ENCODE results near the gene TCF20.

The TCF20 gene

DNA sequence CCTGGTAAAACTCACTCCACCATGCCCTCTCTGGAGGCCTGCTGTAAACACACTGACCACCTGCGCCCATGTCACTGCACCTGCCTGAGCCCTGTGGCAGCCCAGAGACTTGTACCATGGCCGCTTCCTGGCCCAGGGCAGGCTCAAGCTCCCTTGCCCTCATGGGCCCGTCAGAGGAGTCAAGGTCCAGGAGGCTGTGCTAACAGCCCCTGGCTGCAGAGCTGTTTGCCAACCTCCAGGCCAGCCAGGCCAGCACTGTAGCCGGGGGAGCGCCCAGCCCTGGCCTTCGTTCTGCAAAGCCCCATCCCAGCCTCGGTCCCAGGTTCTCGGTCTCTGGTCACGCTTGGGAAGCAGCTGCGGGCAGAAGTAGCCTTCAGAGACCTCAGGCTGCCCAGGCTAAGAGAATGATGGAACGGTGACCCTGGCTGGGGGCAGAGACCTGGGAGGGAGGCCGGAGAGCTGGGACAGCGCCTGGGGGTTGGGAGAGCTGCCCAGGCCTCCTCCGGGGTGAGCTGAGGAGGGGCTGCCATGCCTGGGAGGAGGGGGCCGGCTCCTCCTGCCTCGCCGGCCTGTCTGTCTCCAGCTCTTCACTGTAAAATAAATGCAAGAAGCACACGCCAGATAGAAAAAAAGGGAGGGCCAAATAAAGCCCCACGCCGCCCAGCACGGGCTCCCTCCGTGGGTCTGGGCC is 11.9 kb upstream of the TCF20 start:
- no peak for DNase-seq (ENCODE audit: low read depth in 2 of 2)

DNA sequence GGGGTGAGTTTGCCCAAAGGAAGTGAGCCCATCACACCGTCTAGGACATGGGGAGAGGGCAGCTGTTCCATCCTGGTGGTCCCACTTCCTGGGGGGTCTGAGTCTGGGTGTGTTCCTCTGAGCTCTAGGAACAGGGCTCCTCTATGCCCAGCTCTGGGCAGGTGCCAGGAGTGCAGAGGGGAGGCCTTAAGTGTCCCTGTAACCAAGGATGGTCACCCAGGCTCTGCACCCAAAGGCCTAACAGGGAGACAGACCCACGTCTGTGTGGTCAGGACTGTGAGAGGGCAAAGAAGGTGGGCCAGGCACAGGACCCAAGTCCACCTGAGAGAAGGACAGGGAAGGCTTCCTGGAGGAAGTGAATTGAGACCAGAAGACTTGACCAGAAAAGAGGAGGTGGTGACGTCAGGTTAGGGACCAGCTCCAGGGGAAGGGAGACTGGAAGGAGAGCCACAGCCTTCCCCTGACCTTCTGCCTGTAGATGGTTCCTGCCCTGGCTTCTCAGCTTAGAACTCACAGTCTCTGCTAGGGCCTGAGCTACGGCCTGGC is 11.3 kb upstream of the TCF20 start:
- DNase-seq (ENCODE audit: low read depth in 2 of 2): no peak

DNA sequence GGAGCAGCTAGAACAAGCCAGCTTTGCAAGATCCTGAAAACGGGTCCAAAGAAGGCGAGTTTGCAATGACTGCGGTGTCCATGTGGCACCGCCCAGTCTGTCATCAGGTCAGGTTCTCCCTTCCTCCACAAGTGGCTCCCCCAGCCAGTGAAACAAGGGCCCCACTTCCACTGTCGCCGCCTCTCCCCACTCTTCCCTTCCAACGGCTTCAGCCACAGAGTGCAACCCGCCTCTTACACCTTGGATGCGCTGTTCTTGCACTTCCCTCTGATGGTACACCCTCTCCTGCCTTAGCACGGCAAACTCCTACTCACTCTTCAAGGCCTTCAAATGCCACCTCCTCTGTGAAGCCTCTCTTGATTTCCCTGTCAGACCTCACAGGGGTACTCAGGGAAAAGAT is 10.8 kb upstream of the TCF20 start:
- DNase-seq (ENCODE audit: low read depth in 2 of 2): no peak

DNA sequence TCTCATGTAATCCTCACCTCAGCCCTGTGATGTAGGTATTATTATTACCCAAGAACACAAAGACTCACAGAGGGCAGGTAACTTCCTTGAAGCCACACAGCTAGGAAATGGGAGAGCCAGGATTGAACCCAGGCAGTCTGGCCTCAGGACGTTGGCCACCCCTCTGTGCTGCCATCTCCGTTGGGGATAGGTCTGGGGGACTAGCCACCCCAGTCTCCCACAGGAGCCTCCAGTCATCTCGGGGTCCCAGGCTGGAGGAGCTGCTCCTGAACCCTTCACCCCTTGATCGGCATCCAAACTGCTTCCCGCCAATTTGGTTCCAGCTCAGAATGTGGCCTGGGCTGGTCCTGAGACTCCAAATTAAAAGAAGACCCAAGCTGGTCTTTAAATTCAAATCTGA is 10.4 kb upstream of the TCF20 start:
- DNase-seq (ENCODE audit: low read depth in 2 of 2): no peak

DNA sequence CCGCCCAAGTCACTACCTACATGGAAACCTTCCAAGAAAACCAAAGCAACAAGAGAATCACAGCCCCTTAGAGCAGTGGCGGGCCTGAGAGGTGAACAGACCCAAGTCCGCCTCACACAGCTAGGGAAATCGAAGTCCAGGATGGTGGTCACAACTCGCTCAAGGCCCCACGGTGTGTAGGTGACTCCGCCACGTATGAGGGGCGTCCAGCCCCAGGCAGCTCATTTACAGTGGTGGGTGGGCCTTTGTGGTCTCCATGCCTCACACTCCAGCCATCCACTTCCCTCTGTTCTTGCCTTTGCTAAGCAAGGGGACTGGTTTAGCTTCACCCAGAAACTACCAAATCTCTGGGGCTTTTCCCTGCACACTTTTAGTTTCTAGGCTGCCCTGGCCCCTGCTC is 9.7 kb upstream of the TCF20 start:
- DNase-seq (ENCODE audit: low read depth in 2 of 2): no peak

DNA sequence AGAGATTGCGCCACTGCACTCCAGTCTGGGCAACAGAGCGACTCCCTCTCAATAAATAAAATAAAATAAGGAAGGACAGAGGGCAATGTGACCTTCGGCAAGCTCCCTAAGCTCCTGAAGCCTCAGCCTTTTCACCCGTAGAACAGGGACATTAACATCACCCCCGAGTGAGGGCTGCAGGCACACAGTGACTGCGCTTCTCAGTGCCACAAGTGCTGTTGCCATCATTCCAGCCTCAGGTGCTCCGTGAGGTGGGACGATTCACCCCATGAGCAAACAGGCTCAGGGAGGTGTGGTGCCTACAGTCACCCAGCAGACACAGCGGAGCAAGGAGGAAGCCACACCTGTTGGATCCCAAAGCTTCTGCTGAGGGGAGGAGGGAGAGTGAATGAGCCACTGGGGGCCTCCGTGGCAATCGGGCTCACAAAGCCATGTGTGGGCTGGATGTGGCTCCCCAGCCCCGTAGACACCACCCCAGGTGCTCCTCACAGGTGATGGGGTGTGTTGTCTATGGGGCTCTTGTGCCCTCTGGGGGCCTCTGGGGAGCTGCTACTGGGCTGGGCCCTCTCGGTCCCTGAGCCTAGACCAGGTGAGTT is 9.1 kb upstream of the TCF20 start:
- no peak for DNase-seq (ENCODE audit: low read depth in 2 of 2)

DNA sequence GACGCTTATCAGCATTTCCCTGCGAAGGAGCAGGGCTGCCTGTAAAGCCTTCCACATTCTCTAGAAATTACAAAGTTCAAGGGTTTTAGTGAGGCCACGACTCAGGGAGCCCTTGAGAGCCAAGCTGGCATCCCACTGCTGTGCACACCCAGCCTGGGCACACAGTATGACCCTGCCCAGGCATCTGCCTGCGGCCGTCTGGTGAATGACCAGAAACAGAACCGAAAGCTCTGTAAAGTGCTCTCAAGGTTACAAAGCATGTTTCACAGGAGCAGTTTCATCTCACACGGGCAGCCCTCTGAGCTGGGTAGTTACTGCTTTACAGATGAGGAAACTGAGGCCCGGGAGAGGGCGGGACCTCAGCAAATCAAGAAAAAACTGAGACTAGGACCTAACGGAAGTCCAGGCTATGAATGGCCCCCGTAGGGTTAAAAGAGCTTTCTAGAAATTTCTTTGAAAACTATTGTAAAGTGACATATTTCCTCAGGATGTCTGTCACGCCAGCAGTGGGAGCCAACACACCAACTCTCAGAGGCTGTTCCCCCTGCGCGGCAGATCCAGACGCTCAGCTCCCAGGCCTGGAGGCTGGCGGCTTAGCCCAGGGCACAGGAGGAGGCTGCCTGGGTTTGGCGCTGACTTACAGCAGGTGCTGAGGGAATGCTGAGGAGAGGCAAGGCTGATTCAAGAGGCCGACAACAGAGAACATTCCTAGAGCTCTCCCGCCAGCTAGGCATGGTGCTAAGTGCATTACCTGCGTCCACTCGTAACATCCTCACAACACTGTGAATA is 7.7 kb upstream of the TCF20 start:
- DNase-seq (ENCODE audit: low read depth in 2 of 2): no peak

DNA sequence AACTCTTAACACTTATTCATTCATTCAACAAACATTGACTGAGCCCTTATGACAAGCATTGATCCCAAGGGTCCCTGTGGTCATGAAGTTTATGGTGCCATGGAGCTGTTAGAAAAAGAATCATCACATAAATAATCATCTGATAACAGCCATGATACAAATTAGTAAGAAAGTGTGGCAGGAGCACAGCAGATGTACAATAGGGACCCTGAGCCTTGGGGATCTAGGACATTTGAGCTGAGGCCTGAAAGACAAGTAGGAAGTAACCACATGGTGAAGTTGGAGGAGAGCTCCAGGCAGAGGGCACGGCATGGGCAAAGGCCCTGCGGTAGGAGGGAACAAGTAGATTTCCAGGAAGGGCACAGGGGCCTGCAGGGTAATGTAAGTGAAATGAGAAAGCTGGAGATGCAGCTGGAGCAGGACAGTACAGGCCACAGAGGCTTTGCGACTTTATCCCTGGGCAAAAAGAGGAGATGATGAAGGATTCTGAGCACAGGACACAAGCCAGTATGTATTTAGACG is 6.8 kb upstream of the TCF20 start:
- DNase-seq (ENCODE audit: low read depth in 2 of 2): no peak

DNA sequence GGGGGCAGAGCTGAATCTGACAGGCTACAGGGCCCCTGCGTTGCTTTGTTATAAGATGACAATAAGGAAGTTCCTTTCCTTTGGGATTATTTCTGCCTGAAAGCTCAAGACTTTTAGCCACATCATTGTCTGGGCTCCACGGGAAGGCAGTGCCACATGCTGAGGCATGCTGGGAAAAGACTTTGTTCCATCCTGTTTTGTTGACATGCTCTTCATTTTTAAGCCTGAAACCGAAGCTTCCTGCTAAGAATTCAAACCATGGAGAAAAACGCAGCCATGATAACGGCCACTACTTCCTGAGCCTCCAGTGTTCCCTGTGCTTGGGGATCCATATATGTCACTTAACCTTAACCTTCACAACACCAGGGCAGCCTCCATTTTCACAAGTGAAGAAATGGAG is 5.5 kb upstream of the TCF20 start:
- no peak for DNase-seq (ENCODE audit: low read depth in 2 of 2)

DNA sequence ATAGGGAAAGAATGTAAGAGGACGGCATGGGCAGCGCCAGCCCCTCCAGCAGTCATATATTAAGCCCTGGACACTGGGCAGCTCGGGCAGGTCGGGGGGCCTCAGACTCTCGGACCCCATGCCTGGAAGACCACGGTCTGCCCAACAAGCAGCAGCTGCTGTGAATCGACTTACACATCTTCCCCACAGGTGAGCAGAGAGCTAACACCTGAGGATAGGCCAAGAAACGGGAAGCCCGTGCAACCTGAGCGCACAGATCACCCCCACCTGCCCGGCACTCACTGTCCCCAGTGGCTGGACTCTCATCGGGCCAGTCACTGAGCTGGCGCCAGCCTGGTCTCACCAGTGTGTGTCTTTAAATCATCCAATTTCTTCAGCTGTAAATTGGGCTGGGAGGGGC is 4.7 kb upstream of the TCF20 start:
- DNase-seq (ENCODE audit: low read depth in 2 of 2): no peak

DNA sequence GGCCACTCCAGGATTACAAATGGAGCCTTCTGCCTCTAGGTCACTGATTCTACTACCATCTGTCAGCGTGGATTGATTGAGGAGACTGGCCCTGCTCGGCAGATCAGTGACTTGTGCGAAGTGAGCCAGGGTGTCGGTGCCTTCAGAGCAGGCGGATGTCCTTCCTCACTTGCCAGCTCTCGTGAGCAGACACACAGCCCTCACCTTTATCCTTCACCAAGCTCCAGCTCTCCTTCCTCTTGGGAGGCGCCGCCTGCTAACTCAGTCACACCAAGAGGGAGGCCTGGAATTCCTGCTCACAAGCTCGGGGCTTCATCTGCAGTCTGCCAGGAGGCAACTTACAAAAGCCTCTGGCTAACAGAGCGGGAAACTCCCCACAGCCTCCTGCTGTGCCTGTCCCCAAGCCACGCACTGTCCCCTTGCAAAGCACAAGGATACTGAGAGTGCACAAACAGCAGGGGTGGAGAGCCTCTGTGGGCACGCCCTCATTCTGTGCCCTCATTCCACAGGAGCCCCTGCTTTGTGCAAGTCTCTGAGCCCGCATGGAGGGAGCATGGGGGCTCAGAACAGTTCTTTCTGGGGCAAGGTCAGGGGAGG is 3.5 kb upstream of the TCF20 start:
- DNase-seq (ENCODE audit: low read depth in 2 of 2): no peak

DNA sequence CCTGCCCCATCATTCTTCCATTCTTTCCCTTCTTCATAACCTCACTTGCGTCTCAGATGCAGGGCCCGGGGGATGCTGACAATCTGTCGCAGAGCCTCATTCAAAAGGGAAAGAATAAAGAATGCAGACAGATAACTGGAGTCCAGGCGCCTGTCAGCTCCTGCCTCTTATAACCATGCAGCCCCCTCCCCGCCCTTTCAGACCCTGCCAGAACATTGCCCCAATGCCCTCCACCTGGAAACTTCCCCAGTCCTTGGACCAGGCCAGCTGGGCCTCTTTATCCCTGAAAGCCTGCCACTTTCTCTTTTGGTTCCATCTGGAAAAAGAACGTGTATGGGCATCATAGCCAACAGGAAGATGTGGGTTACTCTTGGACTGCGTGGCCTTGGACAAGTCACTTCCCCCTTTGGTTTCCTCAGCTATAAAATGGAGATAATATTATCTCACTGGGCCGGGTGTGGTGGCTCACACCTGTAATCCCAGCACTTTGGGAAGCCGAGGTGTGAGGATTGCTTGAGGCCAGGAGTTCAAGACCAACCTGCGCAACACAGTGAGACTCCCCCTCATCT is 2.1 kb upstream of the TCF20 start:
- no peak for DNase-seq (ENCODE audit: low read depth in 2 of 2)

DNA sequence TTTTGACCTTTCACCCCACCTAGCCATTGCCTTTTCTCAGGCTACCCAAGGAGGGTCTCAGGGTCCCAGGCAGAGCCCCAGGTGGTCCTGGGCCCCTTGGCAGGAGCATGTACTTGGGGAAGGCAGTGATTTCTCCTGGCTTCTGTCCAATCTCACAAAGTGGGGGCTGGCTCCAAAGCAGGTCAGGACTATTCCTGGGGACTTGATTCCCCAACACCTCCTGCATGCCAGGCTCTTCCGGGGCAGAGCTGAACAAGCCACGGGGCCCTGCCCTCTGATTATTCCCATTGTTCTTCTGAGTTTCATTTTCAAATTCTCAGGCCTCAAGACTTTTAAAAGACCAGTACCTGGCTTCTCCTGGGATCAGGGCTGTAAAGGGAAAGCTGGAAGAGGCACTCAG is 1.5 kb upstream of the TCF20 start:
- DNase-seq (ENCODE audit: low read depth in 2 of 2): no peak

DNA sequence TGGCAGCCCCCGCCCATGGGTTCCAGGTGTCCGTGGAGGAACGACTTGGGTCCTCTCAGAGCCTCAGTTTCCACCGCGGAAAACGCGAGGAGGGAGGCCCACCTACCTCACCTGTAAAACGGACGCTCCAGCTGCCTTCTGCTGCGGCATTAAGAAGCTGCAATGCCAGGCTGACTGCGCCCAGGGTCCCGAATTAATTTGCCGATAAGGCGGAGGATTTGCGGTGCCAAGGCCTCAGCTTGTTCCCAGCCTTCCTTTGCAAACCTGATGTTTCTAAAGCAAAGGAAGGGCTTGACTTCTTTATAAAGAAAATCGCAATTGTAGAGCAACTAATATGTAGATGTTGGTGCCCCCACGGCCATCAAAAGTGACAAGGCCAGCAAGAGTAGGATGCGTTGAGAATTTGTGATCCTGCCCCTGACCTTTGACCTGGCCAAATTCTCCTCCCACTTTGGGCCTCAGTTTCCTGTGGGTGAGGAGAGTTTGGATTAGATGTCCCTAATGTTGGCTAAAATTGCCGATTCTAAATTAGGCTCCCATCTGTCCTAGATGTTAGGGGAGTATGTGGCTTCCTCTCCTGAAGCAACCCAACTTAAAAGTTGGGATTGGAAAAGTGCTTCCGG is 849 bp upstream of the TCF20 start:
- no peak for DNase-seq (ENCODE audit: low read depth in 2 of 2)

DNA sequence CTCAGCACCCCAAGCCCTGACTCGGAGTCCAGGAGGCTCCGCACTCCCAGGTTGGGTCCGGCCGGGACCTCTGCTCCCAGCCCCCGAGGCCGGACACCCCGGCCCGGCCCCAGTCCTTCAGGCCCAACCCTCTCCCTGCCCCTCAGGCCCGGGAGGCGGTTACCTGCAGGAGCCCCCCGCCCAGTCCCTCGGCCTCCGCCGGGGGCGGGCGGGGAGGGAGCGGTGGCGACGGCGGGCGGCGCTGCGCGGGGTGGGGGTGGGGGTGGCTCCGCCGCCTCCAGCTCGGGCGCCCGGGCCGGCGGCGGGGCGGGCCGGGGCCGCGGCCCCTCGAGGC is 310 bp downstream of the TCF20 start:
- peak in 1 of 2 donors; percentile 21 for DNase-seq (ENCODE audit: low read depth in 2 of 2)

DNA sequence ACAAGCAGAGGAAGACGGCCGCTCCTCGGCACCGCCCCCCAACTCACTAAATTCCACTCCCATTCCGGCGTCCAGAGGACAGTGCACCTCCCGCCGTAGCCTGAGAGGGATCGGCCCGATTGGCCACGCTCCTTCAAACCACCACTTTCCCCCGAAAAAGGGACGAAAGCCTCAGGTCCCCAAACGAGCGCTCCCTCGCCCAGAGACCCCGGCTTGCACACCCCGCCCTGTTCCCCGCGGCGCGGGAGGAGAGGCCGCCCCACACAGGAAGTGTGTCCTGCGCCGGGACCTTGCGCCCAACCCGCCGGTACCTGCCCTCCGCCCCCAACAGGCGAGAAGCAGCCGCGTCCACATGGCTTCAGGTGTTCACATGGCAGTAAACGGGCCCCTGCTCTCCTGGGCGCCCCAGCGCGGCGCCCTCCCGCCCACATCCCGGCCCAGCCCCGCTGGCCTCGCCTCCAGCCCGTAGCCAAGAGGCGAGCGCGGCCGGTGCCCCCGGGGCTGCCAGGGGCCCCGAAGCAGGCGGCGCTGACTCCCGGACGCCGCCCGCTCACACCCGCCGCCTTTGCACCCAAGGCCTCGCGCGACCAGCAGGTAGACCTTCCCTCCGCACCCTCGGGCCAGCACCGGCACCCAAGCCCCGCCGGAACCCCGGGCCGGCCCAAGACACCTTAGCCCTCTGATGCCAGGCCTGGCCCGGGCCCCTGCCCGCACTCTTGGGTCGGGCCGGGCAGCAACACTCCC is 849 bp downstream of the TCF20 start:
- peak; percentile 51 to 58 for DNase-seq (ENCODE audit: low read depth in 2 of 2)

DNA sequence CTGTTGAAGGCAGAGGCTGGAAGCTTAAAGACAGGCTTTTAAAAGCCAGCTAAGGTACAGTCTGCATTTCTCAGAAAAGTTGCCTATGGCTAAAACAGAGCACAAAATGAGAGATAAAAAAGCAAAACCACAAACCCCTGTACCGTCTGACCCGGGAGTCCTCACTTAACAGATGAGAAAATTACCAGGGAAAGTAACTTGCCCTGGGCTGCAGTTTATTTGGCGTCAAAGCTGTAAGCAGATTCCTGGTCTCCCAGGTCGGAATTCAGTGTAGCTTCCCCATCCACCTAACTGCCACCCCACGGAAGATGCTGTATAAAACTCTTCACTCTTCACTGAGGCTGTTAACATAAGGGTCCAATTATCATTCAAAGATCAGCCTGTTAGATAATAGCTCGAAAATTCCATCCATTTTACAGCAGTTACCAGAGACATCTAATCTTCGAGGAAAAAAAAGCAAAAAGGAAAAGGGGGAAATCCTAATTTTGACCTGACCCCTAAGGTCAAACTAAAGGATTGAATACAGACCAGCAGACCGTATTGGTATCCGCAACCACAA is 1.5 kb downstream of the TCF20 start:
- no peak for DNase-seq (ENCODE audit: low read depth in 2 of 2)

DNA sequence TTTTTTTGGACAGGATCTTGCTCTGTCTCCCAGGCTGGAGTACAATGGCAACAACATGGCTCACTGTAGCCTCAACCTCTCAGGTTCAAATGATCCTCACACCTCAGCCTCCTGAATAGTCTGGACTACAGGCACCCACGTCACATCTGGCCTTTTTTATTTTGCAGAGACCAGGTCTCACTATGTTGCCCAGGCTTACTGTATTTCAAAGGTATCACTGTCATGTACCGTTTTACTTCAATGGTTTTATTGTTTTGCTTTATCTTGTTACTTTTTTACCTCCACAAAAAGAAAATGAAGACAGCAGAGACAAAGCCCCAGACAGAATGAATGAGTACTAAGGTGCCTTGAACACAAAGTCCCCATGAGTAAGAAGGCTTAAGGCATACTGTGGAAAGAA is 5.1 kb downstream of the TCF20 start:
- DNase-seq (ENCODE audit: low read depth in 2 of 2): no peak

DNA sequence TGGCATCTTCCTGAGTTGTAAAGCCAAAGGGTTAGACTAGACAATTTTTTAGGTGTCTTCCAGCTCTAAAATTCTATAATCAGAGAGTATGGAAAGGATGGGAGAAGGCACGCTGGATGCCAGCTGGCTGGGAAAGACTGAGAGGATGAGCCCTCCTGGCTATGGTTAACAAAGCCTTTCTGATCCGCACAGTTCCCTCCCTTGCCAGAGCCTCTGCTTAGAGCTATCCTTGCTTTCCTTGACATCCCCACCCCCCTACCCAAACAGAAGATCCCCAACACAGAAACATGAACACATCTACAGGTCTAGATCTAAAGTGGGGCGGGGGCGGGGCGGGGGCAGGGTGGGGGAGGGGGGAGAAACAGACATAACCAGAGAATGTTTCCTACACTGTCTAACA is 6.5 kb downstream of the TCF20 start:
- DNase-seq (ENCODE audit: low read depth in 2 of 2): no peak

DNA sequence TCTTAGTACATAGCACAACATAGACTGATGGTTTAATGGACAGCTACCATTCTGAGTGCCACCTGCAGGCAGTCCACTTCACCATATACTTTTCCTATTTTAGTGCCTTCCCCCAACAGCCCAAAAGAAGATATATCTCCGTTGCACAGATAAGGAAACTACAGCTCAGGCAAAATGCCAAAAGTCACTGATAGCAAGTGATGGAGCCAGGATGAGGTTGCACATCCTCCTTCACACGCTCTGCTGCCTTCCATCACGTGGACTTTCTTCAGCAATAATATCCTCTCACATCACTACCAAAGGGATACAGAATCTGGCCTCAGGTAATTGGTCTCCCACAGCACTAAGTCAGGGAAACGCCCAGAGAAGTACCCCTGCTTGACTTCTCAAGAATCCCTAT is 7.5 kb downstream of the TCF20 start:
- no peak for DNase-seq (ENCODE audit: low read depth in 2 of 2)

DNA sequence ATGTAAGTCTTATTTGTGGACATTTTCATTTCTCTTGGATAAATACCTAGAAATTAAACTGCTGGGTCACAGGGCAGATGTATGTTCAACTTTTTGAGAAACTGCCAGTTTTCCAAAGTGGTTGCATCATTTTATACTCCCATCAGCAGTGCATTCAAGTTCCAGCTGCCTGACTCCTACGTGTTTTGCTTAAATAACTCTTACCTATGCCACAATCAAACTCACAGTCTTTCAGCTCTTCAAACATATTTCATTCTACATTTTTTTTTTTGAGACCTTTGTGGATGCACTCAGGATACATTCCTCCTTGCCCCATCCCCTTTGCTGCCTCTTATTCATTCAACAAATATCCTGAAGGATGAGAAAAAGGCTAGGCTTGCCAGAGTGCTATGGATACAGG is 9.2 kb downstream of the TCF20 start:
- DNase-seq (ENCODE audit: low read depth in 2 of 2): no peak

Data from activated CD4-positive, alpha-beta T cell treated with anti-CD3 and anti-CD28 coated beads for 24 hours (primary cell).